Neural cell (in vitro differentiated cells): Measurements from ENCODE around the gene ERAL1. TPM values are rescaled to one million over a fixed set of nuclear protein-coding genes. Genes with fewer than 3 reads are reported as not detected.

Experiments
- H2AFZ ChIP-seq: fragments of 200-600, 300-800 bp; sonication (generic), shearing (Covaris generic); 2 replicates; pipeline ENCODE4 v1.6.0; 2014; ENCODE audit warnings: low read depth, mild to moderate bottlenecking, antibody characterized with exemption, low read length, moderate library complexity
- H3F3A ChIP-seq: fragments of 200-600 bp; shearing (Covaris generic); 2 replicates; pipeline ENCODE4 v1.6.1; 2016; ENCODE audit warnings: mild to moderate bottlenecking, moderate library complexity, mixed read lengths, antibody characterized with exemption, low read length; ENCODE audit not compliant: insufficient read depth, poor library complexity, severe bottlenecking
- H3K27ac ChIP-seq: fragments of 200-600, 300-800 bp; sonication (generic), shearing (Covaris generic); 2 replicates; pipeline ENCODE4 v1.5.1; 2014; ENCODE audit warnings: mild to moderate bottlenecking, low read length, moderate library complexity
- H3K27me3 ChIP-seq: fragments of 300-800, 200-600 bp; sonication (generic), shearing (Covaris generic); 2 replicates; pipeline ENCODE4 v1.6.0; 2014; ENCODE audit warnings: mild to moderate bottlenecking, low read depth, low read length, moderate library complexity; ENCODE audit not compliant: insufficient read depth
- H3K36me3 ChIP-seq: fragments of 300-800, 200-600 bp; sonication (generic), shearing (Covaris generic); 2 replicates; pipeline ENCODE4 v1.5.1; 2014; ENCODE audit warnings: mild to moderate bottlenecking, antibody characterized with exemption, low read length, moderate library complexity; ENCODE audit not compliant: insufficient read depth
- H3K4me2 ChIP-seq: fragments of 300-800, 200-600 bp; sonication (generic), shearing (Covaris generic); 2 replicates; pipeline ENCODE4 v1.6.0; 2014; ENCODE audit warnings: mild to moderate bottlenecking, low read length
- H3K4me3 ChIP-seq: fragments of 300-800, 200-600 bp; sonication (generic), shearing (Covaris generic); 2 replicates; pipeline ENCODE4 v1.5.1; 2014; ENCODE audit warnings: mild to moderate bottlenecking, low read length, moderate library complexity
- H3K79me2 ChIP-seq: fragments of 200-600 bp; shearing (Covaris generic); replicated peaks from 2 replicates; pipeline ENCODE4 v1.6.0; 2014; ENCODE audit warnings: mild to moderate bottlenecking, low read length, moderate library complexity; ENCODE audit not compliant: insufficient read depth
- H3K9ac ChIP-seq: fragments of 300-800, 200-600 bp; sonication (generic), shearing (Covaris generic); 2 replicates; pipeline ENCODE4 v1.6.1; 2016; ENCODE audit warnings: mild to moderate bottlenecking, low read length, mixed read lengths
- H3K9me2 ChIP-seq: fragments of 200-600 bp; shearing (Covaris generic); 2 replicates; pipeline ENCODE4 v1.6.1; 2016; ENCODE audit warnings: mild to moderate bottlenecking, low read length, mixed read lengths; ENCODE audit not compliant: insufficient read depth
- H3K9me3 ChIP-seq: fragments of 200-600, 300-800 bp; sonication (generic), shearing (Covaris generic); 2 replicates; pipeline ENCODE4 v1.6.1; 2016; ENCODE audit warnings: mild to moderate bottlenecking, mixed run types, low read length, moderate library complexity, mixed read lengths
- H4K20me1 ChIP-seq: fragments of 200-600 bp; shearing (Covaris generic); 2 replicates; pipeline ENCODE4 v1.6.1; 2016; ENCODE audit warnings: mild to moderate bottlenecking, mixed run types; ENCODE audit not compliant: insufficient read depth
- EP300 ChIP-seq: fragments of 450-650 bp; conservative IDR thresholded peaks from 2 replicates; pipeline ENCODE4 v1.6.1; 2014; ENCODE audit warnings: antibody characterized with exemption, mild to moderate bottlenecking, moderate library complexity; ENCODE audit not compliant: poor library complexity, severe bottlenecking
- EZH2 ChIP-seq: fragments of 200-600, 300-800 bp; shearing (Covaris generic), sonication (generic); IDR thresholded peaks from 2 replicates; pipeline ENCODE4 v1.6.1; 2014; ENCODE audit warnings: antibody characterized with exemption, low read length, borderline replicate concordance, mild to moderate bottlenecking; ENCODE audit not compliant: insufficient read depth, poor library complexity, severe bottlenecking
- MXI1 ChIP-seq: fragments of 450-650 bp; conservative IDR thresholded peaks from 2 replicates; pipeline ENCODE4 v1.6.1; 2014; ENCODE audit warnings: antibody characterized with exemption, mild to moderate bottlenecking; ENCODE audit not compliant: poor library complexity, severe bottlenecking
- POLR2AphosphoS5 ChIP-seq: IDR thresholded peaks from 2 replicates; pipeline ENCODE4 v1.6.1; 2012
- SMC3 ChIP-seq: fragments of 450-650 bp; conservative IDR thresholded peaks from 2 replicates; pipeline ENCODE4 v1.6.1; 2014; ENCODE audit warnings: antibody characterized with exemption, mild to moderate bottlenecking, moderate library complexity; ENCODE audit not compliant: poor library complexity
- polyA plus RNA-seq: library from polyadenylated mRNA; depleted of rRNA; stranded (reverse); fragments of >200 nt; gene quantifications from 2 replicates; pipeline ENCODE4 v1.2.3, GENCODE V29; 2014
- TF ChIP-seq, protein P1 (sequence below): IDR thresholded peaks from 2 replicates; pipeline ENCODE4 v1.6.1; 2012; ENCODE audit warnings: borderline replicate concordance
- TF ChIP-seq, protein P2 (sequence below): fragments of 450-650 bp; IDR thresholded peaks from 2 replicates; pipeline ENCODE4 v1.5.1; 2014; ENCODE audit warnings: antibody characterized with exemption, mild to moderate bottlenecking, moderate library complexity; ENCODE audit not compliant: poor library complexity, severe bottlenecking

ERAL1 gene
- polyA plus RNA-seq, 1 donor from 2014 or later = 31.8 TPM

DNA sequence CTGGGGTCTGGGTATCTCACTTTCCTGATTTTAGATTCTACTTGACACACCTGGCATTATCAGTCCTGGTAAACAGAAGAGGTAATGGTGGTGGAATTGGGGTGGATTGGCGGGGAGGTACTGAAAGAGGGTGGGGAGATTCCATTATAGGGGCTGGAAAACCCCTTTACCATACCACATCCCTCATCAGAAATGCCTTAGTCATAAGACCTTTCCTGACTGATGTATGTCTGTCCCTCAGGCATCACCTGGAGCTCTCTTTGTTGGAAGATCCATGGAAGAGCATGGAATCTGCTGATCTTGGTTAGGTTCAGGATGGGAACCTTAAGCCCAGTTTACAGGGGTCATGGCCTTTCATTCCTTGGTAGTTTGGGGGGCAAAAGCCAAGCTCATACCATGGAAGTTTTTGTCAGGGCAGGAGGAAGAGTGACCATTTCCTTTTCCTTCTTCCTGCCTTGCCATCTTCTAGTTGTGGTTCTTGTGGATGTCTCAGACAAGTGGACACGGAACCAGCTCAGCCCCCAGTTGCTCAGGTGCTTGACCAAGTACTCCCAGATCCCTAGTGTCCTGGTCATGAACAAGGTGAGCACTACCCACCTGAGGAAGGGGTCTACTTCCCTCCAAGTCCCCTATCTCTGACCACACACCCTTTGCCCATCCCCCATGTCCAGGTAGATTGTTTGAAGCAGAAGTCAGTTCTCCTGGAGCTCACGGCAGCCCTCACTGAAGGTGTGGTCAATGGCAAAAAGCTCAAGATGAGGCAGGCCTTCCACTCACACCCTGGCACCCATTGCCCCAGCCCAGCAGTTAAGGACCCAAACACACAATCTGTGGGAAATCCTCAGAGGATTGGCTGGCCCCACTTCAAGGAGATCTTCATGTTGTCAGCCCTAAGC is 3.3 kb downstream of the ERAL1 start:
- Histone ChIP-seq H3K4me2 (no peak overlapping the region), H3F3A (no peaks in the 10 kb centered on the region), H3K36me3 (no peaks in the 10 kb centered on the region), H4K20me1 (no peaks in the 10 kb centered on the region), H3K27me3 (no peaks in the 10 kb centered on the region), H3K27ac (no peak overlapping the region), H3K4me3 (no peak overlapping the region), H3K79me2 (peaks cover 8% of the 10 kb centered on the region), H3K9me2 (no peaks in the 10 kb centered on the region), H3K9ac (no peak overlapping the region), H3K9me3 (no peaks in the 10 kb centered on the region), H2AFZ (no peak overlapping the region)
- no peak for TF ChIP-seq EP300
- TF ChIP-seq MXI1 = no peak
- TF ChIP-seq POLR2AphosphoS5 = no peak
- TF ChIP-seq, protein P1, sequence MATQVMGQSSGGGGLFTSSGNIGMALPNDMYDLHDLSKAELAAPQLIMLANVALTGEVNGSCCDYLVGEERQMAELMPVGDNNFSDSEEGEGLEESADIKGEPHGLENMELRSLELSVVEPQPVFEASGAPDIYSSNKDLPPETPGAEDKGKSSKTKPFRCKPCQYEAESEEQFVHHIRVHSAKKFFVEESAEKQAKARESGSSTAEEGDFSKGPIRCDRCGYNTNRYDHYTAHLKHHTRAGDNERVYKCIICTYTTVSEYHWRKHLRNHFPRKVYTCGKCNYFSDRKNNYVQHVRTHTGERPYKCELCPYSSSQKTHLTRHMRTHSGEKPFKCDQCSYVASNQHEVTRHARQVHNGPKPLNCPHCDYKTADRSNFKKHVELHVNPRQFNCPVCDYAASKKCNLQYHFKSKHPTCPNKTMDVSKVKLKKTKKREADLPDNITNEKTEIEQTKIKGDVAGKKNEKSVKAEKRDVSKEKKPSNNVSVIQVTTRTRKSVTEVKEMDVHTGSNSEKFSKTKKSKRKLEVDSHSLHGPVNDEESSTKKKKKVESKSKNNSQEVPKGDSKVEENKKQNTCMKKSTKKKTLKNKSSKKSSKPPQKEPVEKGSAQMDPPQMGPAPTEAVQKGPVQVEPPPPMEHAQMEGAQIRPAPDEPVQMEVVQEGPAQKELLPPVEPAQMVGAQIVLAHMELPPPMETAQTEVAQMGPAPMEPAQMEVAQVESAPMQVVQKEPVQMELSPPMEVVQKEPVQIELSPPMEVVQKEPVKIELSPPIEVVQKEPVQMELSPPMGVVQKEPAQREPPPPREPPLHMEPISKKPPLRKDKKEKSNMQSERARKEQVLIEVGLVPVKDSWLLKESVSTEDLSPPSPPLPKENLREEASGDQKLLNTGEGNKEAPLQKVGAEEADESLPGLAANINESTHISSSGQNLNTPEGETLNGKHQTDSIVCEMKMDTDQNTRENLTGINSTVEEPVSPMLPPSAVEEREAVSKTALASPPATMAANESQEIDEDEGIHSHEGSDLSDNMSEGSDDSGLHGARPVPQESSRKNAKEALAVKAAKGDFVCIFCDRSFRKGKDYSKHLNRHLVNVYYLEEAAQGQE = no peak
- TF ChIP-seq, protein P2, sequence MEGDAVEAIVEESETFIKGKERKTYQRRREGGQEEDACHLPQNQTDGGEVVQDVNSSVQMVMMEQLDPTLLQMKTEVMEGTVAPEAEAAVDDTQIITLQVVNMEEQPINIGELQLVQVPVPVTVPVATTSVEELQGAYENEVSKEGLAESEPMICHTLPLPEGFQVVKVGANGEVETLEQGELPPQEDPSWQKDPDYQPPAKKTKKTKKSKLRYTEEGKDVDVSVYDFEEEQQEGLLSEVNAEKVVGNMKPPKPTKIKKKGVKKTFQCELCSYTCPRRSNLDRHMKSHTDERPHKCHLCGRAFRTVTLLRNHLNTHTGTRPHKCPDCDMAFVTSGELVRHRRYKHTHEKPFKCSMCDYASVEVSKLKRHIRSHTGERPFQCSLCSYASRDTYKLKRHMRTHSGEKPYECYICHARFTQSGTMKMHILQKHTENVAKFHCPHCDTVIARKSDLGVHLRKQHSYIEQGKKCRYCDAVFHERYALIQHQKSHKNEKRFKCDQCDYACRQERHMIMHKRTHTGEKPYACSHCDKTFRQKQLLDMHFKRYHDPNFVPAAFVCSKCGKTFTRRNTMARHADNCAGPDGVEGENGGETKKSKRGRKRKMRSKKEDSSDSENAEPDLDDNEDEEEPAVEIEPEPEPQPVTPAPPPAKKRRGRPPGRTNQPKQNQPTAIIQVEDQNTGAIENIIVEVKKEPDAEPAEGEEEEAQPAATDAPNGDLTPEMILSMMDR = no peak
- no peak for TF ChIP-seq SMC3
- no peak for TF ChIP-seq EZH2

DNA sequence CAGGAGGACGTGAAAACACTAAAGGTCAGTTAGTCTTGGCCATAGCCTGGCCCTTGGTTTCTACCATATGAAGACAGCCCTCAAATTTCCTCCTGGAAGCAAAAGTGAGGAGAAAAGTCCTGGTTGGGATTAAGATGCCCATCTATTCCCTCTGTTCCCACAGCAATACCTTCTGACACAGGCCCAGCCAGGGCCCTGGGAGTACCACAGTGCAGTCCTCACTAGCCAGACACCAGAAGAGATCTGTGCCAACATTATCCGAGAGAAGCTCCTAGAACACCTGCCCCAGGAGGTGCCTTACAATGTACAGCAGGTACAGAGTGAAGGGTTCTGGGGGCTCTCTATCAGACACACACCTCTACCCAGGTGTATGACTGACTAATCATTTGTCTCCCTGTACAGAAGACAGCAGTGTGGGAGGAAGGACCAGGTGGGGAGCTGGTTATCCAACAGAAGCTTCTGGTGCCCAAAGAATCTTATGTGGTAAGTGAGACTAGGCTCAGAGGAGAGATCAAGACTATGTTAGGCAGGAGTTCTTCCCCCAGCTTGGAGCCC is 4.1 kb downstream of the ERAL1 start:
- no peak overlapping the region for H3K4me2 ChIP-seq
- no peak overlapping the region for H3K27ac ChIP-seq
- no peaks in the 10 kb centered on the region for H4K20me1 ChIP-seq
- no peaks in the 10 kb centered on the region for H3K9me2 ChIP-seq
- no peak overlapping the region for H2AFZ ChIP-seq
- no peak overlapping the region for H3K9ac ChIP-seq
- H3K36me3 ChIP-seq = no peaks in the 10 kb centered on the region
- no peak for TF ChIP-seq POLR2AphosphoS5
- no peaks in the 10 kb centered on the region for H3F3A ChIP-seq
- H3K9me3 ChIP-seq = no peaks in the 10 kb centered on the region
- H3K27me3 ChIP-seq = no peaks in the 10 kb centered on the region
- H3K4me3 ChIP-seq = no peak overlapping the region
- peaks cover 8% of the 10 kb centered on the region for H3K79me2 ChIP-seq
